ENCODE measurements around the gene WDSUB1. TPM values are rescaled to one million over a fixed set of nuclear protein-coding genes. Genes with fewer than 3 reads are reported as not detected.

Gene WDSUB1
- total RNA-seq, 3 donors from 2014 or later (not counting 1 experiment from before 2014, with no cell fraction given), result 13.7 to 21.2 (median 14.9) TPM

DNA sequence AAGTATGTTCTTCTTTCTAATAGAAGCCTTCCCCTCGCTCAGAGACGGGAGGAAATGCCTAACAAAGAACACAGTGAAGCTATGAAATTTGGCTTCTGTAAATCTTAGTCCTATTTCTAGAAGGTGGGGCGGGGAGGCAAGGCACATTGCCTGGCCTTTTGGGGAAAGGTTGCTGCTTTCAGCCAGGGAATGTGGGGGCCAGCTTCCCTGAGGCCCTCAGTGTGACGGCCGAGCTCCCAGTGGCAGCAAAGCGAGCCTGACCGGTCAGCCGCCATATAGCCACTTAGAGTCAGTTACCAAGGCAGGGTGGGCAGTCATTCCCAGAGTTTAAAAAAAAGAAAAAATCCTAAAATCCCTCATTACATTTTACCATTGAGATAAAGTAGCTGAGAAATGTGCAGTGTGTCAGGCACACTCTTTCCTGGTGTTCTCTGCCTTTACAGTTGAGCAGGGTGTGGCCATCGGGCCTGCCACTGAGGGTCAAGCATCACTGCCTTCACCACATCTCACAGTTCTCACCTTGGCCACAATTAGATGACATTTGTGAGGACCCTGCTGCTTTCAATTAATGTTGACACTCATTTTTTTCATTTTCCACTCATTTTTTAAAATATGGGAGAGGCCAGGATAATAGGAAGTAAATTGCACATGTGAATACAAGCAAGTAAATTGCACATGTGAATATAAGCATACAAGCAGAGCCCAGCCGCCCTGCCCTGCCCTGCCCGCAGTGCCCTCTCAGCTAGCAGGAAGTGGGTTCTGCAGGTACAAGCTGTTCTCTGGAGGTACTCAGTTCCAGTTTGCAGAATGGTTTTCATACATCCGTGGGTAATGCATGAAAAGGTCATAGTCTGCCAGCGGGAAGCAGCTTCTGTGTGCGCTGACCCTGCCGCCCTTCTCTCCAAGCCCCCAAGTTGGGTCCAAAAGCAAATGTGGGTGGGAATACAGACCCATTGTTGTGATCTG, 76.9 kb downstream of the WDSUB1 start:
- Histone ChIP-seq H3K4me3 (ENCODE audit: low read length) (no peak overlapping the region), H3K4me1 (ENCODE audit: control insufficient read depth, insufficient read depth, low read length) (peaks cover 39% of the 10 kb centered on the region), H3K27me3 (ENCODE audit: control insufficient read depth, insufficient read depth, low read length) (no peaks in the 10 kb centered on the region), H3K9me3 (ENCODE audit: control insufficient read depth, insufficient read depth, low read length) (no peaks in the 10 kb centered on the region), H3K36me3 (ENCODE audit: control insufficient read depth, insufficient read depth, low read length) (no peaks in the 10 kb centered on the region), H3K27ac (ENCODE audit: low read length) (peak overlapping the region; percentile 67)
- Mint-ChIP-seq H3K27ac (peak overlapping the region; percentile 74 to 84), H3K4me1 (peaks cover 55 to 61% of the 10 kb centered on the region in 2 donors), H3K4me3 (peak overlapping the region; percentile 84), H3K27me3 (ENCODE audit: low read depth in 2 of 2) (no peaks in the 10 kb centered on the region), H3K9me3 (no peaks in the 10 kb centered on the region), H3K36me3 (no peaks in the 10 kb centered on the region)
- ATAC-seq, result peak; percentile 76 to 89 (median 82)
- WGBS (ENCODE audit: insufficient coverage), result 57% methylated on average over 15 of the region's 15 CpGs
- intact Hi-C loops (cut with micrococcal nuclease), result no loop called here
- DNase-seq, result peak in 1 of 2 donors; percentile 67
- TF ChIP-seq, protein P1, sequence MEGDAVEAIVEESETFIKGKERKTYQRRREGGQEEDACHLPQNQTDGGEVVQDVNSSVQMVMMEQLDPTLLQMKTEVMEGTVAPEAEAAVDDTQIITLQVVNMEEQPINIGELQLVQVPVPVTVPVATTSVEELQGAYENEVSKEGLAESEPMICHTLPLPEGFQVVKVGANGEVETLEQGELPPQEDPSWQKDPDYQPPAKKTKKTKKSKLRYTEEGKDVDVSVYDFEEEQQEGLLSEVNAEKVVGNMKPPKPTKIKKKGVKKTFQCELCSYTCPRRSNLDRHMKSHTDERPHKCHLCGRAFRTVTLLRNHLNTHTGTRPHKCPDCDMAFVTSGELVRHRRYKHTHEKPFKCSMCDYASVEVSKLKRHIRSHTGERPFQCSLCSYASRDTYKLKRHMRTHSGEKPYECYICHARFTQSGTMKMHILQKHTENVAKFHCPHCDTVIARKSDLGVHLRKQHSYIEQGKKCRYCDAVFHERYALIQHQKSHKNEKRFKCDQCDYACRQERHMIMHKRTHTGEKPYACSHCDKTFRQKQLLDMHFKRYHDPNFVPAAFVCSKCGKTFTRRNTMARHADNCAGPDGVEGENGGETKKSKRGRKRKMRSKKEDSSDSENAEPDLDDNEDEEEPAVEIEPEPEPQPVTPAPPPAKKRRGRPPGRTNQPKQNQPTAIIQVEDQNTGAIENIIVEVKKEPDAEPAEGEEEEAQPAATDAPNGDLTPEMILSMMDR (IDR thresholded peaks at IDR 0.05), result no peak

DNA sequence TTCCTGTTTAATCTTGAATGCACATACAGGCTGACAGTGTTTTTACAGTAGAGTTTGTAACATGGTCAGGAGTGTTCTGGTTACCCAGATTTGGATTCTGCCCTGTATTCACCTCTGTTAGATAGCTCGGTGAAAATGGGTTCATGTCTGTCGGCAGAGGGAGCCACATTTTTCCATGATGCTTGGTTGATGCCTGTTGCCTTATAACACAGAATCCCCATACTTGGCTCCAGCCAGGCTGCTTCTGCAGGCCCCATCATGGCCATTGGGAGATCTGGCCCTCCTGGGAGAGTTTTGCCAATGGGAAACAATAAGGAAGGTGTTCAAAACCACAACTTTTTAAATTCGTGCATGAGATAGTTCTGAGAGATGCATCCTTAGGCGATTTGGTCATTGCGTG, 78.1 kb downstream of the WDSUB1 start:
- no peaks in the 10 kb centered on the region for H3K9me3 ChIP-seq (ENCODE audit: control insufficient read depth, insufficient read depth, low read length)
- H3K36me3 ChIP-seq (ENCODE audit: control insufficient read depth, insufficient read depth, low read length), result no peaks in the 10 kb centered on the region
- intact Hi-C loops (cut with micrococcal nuclease), result no loop called here
- H3K4me3 Mint-ChIP-seq, result no peak overlapping the region
- peak overlapping the region; percentile 67 for H3K27ac ChIP-seq (ENCODE audit: low read length)
- H3K4me1 Mint-ChIP-seq, result peaks cover 55% of the 10 kb centered on the region in 2 donors
- no peaks in the 10 kb centered on the region for H3K27me3 ChIP-seq (ENCODE audit: control insufficient read depth, insufficient read depth, low read length)
- no peak for ATAC-seq
- DNase-seq, result no peak
- no peaks in the 10 kb centered on the region for H3K9me3 Mint-ChIP-seq
- TF ChIP-seq, protein P1 (IDR thresholded peaks at IDR 0.05), result no peak
- 80% methylated on average over 5 of the region's 5 CpGs for WGBS (ENCODE audit: insufficient coverage)
- H3K36me3 Mint-ChIP-seq, result no peaks in the 10 kb centered on the region
- H3K27me3 Mint-ChIP-seq (ENCODE audit: low read depth in 2 of 2), result no peaks in the 10 kb centered on the region
- H3K4me3 ChIP-seq (ENCODE audit: low read length), result no peak overlapping the region
- peaks cover 43% of the 10 kb centered on the region for H3K4me1 ChIP-seq (ENCODE audit: control insufficient read depth, insufficient read depth, low read length)
- H3K27ac Mint-ChIP-seq, result peak overlapping the region in 1 of 2 donors; percentile 84

DNA sequence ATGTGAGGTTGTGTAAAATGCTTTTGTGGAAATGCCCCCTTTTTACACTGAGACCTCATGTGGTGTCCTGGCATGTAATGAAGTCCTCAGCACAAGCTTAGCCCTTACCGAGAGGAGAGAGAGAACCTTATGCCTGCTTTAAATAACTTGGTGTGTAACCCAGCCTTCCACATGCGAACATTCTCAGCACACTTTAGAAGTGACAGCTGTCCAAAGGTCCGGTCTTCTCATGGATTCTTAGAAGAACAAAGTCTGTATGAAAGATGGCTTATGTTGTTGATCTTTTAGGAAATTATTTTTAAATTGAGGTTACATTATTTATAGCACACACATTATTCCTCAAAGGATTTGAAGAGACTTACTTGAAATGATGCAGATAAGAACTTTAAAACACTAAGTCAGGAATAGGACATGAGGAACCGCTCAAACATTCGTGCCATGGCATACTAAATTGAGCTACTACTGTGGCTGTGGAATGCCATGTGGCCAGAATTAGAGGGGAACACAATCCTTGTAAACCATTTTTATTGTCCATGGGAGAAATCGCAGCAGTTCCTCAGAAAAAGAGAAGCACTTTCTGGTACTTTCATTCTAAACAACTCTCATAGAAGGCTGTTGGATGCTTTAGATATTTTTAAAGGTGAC, 79.6 kb downstream of the WDSUB1 start:
- Mint-ChIP-seq H3K9me3 (no peaks in the 10 kb centered on the region), H3K4me3 (no peak overlapping the region), H3K36me3 (no peaks in the 10 kb centered on the region), H3K27me3 (ENCODE audit: low read depth in 2 of 2) (no peaks in the 10 kb centered on the region), H3K27ac (no peak overlapping the region), H3K4me1 (peaks cover 62 to 64% of the 10 kb centered on the region in 2 donors)
- Histone ChIP-seq H3K9me3 (ENCODE audit: control insufficient read depth, insufficient read depth, low read length) (no peaks in the 10 kb centered on the region), H3K27ac (ENCODE audit: low read length) (no peak overlapping the region), H3K27me3 (ENCODE audit: control insufficient read depth, insufficient read depth, low read length) (no peaks in the 10 kb centered on the region), H3K4me3 (ENCODE audit: low read length) (no peak overlapping the region), H3K4me1 (ENCODE audit: control insufficient read depth, insufficient read depth, low read length) (peaks cover 55% of the 10 kb centered on the region), H3K36me3 (ENCODE audit: control insufficient read depth, insufficient read depth, low read length) (no peaks in the 10 kb centered on the region)
- ATAC-seq (no peak), DNase-seq (no peak)
- 98% methylated on average over 5 of the region's 6 CpGs for WGBS (ENCODE audit: insufficient coverage)
- intact Hi-C loops (cut with micrococcal nuclease), result no loop called here
- TF ChIP-seq, protein P1 (IDR thresholded peaks at IDR 0.05), result no peak

Measured in natural killer cell (primary cell).